Smooth muscle cell (in vitro differentiated cells): Measurements from ENCODE around the gene PID1. TPM values are rescaled to one million over a fixed set of nuclear protein-coding genes. Genes with fewer than 3 reads are reported as not detected.

Experiments
- DNase-seq: peaks from one replicate; lab custom pipeline; 2025; ENCODE audit not compliant: unreplicated experiment; lab: John Stamatoyannopoulos, UW
- H2AFZ ChIP-seq: fragments of 200-600 bp; sonication (generic); 2 replicates; pipeline ENCODE4 v1.6.0; 2016; ENCODE audit warnings: antibody characterized with exemption, low read depth, mild to moderate bottlenecking
- H3F3A ChIP-seq: fragments of 200-600 bp; sonication (generic); 2 replicates; pipeline ENCODE4 v1.6.0; 2017; ENCODE audit warnings: antibody characterized with exemption, low read depth
- H3K27ac ChIP-seq: fragments of 200-600 bp; sonication (generic); 2 replicates; pipeline ENCODE4 v1.5.1; 2016; ENCODE audit warnings: low read depth, mild to moderate bottlenecking
- H3K27me3 ChIP-seq: fragments of 200-600 bp; sonication (generic); 2 replicates; pipeline ENCODE4 v1.6.1; 2016; ENCODE audit warnings: low read depth, mild to moderate bottlenecking
- H3K36me3 ChIP-seq: fragments of 200-600 bp; sonication (generic); 2 replicates; pipeline ENCODE4 v1.5.1; 2016; ENCODE audit warnings: low read depth
- H3K4me1 ChIP-seq: fragments of 200-600 bp; sonication (generic); 2 replicates; pipeline ENCODE4 v1.5.1; 2016; ENCODE audit warnings: low read depth
- H3K4me2 ChIP-seq: fragments of 200-600 bp; sonication (generic); 2 replicates; pipeline ENCODE4 v1.6.0; 2016; ENCODE audit warnings: mild to moderate bottlenecking
- H3K4me3 ChIP-seq: fragments of 200-600 bp; sonication (generic); 2 replicates; pipeline ENCODE4 v1.5.1; 2016; ENCODE audit warnings: mild to moderate bottlenecking
- H3K79me2 ChIP-seq: fragments of 200-600 bp; sonication (generic); 2 replicates; pipeline ENCODE4 v1.6.0; 2016; ENCODE audit warnings: low read depth, mild to moderate bottlenecking
- H3K9ac ChIP-seq: fragments of 200-600 bp; sonication (generic); 2 replicates; pipeline ENCODE4 v1.6.0; 2016; ENCODE audit warnings: low read depth
- H3K9me3 ChIP-seq: fragments of 200-600 bp; sonication (generic); replicated peaks from 2 replicates; pipeline ENCODE4 v1.5.1; 2016; ENCODE audit warnings: low read depth
- H4K20me1 ChIP-seq: fragments of 200-600 bp; sonication (generic); 2 replicates; pipeline ENCODE4 v1.6.0; 2016; ENCODE audit warnings: low read depth
- WGBS: methylation state at CpG from one replicate; pipeline ENCODE4 v1.1.7; 2016; ENCODE audit warnings: low lambda C conversion rate; 5-methylcytosine and 5-hydroxymethylcytosine counted together
- polyA plus RNA-seq: library from polyadenylated mRNA; unstranded; fragments of >200 nt; fragmentation: Nextera tagmentation; extraction: Ambion mirVana; gene quantifications from 2 replicates; pipeline ENCODE4 v1.2.1, GENCODE V29; 2016
- total RNA-seq: library from RNA; depleted of rRNA; stranded (reverse); fragments of >200 nt; gene quantifications from 2 replicates; pipeline ENCODE4 v1.2.3, GENCODE V29; 2014
- TF ChIP-seq, protein P1 (sequence below): fragments of 200-600 bp; sonication (generic); IDR thresholded peaks from 2 replicates; pipeline ENCODE4 v1.5.1; 2017; ENCODE audit warnings: borderline replicate concordance, mild to moderate bottlenecking, antibody characterized with exemption; ENCODE audit not compliant: insufficient read depth, poor library complexity, severe bottlenecking

Gene PID1
- total and polyA plus RNA-seq, 2 experiments from 2014 or later = 18.1 to 45.3 TPM

DNA sequence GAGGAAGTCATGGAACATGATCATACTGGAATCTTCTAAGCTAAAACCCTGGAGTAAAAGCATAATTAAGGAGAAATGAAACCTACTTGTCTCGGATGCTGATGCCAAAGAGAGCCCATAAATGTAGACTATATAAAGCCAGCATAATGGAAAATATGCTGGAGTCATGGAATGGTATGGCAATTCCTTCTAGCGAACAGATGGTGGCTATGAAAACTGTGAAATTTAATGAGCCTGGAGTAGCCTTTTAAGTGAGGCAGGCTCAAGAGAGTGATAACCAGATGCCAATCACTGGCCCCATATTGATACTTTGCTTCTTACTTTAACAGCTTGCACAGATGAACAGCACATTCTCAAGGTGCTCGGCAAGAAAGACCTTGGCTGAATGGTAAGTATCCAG, 206.3 kb downstream of the PID1 start:
- no peak overlapping the region for H3K4me3 ChIP-seq
- no peak for DNase-seq
- TF ChIP-seq, protein P1, sequence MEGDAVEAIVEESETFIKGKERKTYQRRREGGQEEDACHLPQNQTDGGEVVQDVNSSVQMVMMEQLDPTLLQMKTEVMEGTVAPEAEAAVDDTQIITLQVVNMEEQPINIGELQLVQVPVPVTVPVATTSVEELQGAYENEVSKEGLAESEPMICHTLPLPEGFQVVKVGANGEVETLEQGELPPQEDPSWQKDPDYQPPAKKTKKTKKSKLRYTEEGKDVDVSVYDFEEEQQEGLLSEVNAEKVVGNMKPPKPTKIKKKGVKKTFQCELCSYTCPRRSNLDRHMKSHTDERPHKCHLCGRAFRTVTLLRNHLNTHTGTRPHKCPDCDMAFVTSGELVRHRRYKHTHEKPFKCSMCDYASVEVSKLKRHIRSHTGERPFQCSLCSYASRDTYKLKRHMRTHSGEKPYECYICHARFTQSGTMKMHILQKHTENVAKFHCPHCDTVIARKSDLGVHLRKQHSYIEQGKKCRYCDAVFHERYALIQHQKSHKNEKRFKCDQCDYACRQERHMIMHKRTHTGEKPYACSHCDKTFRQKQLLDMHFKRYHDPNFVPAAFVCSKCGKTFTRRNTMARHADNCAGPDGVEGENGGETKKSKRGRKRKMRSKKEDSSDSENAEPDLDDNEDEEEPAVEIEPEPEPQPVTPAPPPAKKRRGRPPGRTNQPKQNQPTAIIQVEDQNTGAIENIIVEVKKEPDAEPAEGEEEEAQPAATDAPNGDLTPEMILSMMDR = no peak
- H3K27me3 ChIP-seq = no peaks in the 10 kb centered on the region
- no peaks in the 10 kb centered on the region for H3K9me3 ChIP-seq
- H3F3A ChIP-seq = peaks cover 4% of the 10 kb centered on the region
- no peaks in the 10 kb centered on the region for H4K20me1 ChIP-seq
- H3K4me1 ChIP-seq = no peaks in the 10 kb centered on the region
- no peaks in the 10 kb centered on the region for H3K79me2 ChIP-seq
- H3K36me3 ChIP-seq = peaks cover 7% of the 10 kb centered on the region
- no peak overlapping the region for H3K4me2 ChIP-seq
- H3K27ac ChIP-seq = no peak overlapping the region
- 67% methylated on average over 3 of the region's 3 CpGs for WGBS
- H3K9ac ChIP-seq = no peak overlapping the region
- H2AFZ ChIP-seq = no peak overlapping the region

DNA sequence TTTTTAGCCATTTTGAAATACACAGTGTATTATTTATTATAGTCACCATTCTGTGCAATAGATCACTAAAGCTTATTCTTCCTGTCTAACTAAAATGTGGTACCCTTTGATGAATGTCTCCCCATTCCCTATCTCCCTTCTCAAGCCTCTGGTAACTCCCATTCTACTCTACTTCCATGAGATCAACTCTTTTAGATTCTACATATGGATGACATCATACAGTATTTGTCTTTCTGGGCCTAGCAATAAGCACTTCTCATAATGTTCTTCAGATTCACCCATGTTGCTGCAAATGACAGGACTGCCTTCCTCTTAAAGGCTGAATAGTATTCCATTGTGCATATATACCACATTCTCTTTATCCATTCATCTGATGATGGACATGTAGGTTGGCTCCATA, 210.9 kb downstream of the PID1 start:
- Histone ChIP-seq H3K27ac (no peak overlapping the region), H3K36me3 (peaks cover 7% of the 10 kb centered on the region), H3K9ac (no peak overlapping the region), H4K20me1 (no peaks in the 10 kb centered on the region), H3K4me1 (no peaks in the 10 kb centered on the region), H2AFZ (no peak overlapping the region), H3K27me3 (no peaks in the 10 kb centered on the region), H3K4me3 (no peak overlapping the region), H3K9me3 (no peaks in the 10 kb centered on the region), H3F3A (no peaks in the 10 kb centered on the region), H3K4me2 (no peak overlapping the region), H3K79me2 (no peaks in the 10 kb centered on the region)
- no peak for DNase-seq
- TF ChIP-seq, protein P1 = no peak

DNA sequence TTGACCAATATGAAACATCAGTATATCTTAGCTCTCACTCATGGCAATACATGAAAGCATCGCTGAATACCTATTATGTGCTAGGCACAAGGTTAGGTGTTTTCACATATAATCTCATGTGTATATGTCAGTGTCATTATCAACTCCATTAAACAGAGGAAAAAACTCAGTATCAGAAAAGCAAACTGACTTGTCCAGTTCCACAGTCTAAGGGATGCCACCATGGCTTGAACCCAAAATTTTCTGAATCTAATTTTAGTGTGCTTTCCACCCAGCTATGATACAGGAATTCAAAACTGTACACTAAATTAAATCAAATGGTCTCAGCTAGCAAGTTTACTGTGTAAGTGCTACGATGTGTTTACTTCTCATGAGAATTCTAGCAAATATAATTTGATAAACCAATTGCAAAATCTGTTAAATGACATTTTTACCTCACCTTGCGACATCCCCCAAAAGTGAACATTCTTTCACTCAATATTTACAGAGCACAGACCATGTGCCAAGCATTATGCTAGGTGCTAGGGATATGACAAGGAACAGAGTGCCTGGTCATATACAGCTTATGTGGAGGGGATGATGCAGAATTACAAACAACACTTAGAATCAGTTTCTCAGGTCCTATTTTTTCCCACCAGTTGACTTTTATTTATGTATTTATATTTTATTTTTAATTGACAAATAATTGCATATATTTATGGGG, 211.6 kb downstream of the PID1 start:
- Histone ChIP-seq H3K4me2 (no peak overlapping the region), H3K9me3 (no peaks in the 10 kb centered on the region), H3K9ac (no peak overlapping the region), H3K4me3 (no peak overlapping the region), H3K79me2 (no peaks in the 10 kb centered on the region), H3K36me3 (peaks cover 7% of the 10 kb centered on the region), H3K27ac (no peak overlapping the region), H3K27me3 (no peaks in the 10 kb centered on the region), H2AFZ (no peak overlapping the region), H3F3A (no peaks in the 10 kb centered on the region), H3K4me1 (no peaks in the 10 kb centered on the region), H4K20me1 (no peaks in the 10 kb centered on the region)
- 95% methylated on average over 3 of the region's 3 CpGs for WGBS
- TF ChIP-seq, protein P1 = no peak
- no peak for DNase-seq

DNA sequence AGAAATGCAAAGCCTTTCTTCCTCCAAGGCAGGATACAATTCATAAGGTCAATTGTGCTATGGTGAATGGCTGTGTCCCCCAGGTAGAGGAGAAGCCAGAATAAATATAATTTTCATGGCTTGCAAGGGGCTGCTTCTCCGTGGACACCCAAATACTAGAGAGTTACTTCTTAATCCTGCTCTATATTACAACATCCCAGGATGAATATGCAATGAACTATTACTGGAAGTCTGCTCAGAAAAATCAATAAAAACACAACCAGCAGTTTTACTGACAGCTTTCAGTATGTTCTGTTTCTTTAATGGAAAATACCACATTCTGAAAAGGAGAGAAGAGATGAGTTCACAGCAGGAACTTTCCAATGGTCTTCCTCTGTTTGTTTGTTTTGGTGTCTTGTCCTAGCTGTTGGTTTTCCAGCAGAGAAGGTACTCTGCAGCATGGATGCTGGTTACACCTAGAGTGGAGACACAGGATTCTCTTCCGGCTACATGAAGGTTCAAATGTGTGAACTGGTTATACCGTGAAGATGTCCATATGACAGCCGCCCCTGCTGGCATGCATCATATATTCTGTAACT, 213.0 kb downstream of the PID1 start:
- Histone ChIP-seq H3K27me3 (no peaks in the 10 kb centered on the region), H3K4me1 (no peaks in the 10 kb centered on the region), H3K27ac (peak overlapping the region; percentile 16), H3K79me2 (no peaks in the 10 kb centered on the region), H3K4me3 (no peak overlapping the region), H3K9ac (no peak overlapping the region), H3K36me3 (peaks cover 7% of the 10 kb centered on the region), H3K9me3 (no peaks in the 10 kb centered on the region), H3F3A (no peaks in the 10 kb centered on the region), H3K4me2 (peak overlapping the region; percentile 13), H4K20me1 (no peaks in the 10 kb centered on the region), H2AFZ (no peak overlapping the region)
- no peak for DNase-seq
- TF ChIP-seq, protein P1 = no peak
- WGBS = 68% methylated on average over 4 of the region's 4 CpGs
